GM18505 (cell line): ENCODE data around the gene LRP3.
"Not testable (repeated sequence)": the region's sequence is repeated elsewhere in the genome, so short reads cannot be mapped to it uniquely, and the experiment has no call there.

Experiments
- ATAC-seq: cut with Tn5 transposase; IDR thresholded peaks from one replicate; pipeline ENCODE4 v1.9.1; 2021; ENCODE audit not compliant: unreplicated experiment
- POLR2A ChIP-seq: IDR thresholded peaks from 4 replicates; pipeline ENCODE4 v1.6.1; 2011; ENCODE audit warnings: borderline replicate concordance; ENCODE audit not compliant: insufficient read depth, insufficient read length; ENCODE audit errors: extremely low read depth

The LRP3 gene, protein sequence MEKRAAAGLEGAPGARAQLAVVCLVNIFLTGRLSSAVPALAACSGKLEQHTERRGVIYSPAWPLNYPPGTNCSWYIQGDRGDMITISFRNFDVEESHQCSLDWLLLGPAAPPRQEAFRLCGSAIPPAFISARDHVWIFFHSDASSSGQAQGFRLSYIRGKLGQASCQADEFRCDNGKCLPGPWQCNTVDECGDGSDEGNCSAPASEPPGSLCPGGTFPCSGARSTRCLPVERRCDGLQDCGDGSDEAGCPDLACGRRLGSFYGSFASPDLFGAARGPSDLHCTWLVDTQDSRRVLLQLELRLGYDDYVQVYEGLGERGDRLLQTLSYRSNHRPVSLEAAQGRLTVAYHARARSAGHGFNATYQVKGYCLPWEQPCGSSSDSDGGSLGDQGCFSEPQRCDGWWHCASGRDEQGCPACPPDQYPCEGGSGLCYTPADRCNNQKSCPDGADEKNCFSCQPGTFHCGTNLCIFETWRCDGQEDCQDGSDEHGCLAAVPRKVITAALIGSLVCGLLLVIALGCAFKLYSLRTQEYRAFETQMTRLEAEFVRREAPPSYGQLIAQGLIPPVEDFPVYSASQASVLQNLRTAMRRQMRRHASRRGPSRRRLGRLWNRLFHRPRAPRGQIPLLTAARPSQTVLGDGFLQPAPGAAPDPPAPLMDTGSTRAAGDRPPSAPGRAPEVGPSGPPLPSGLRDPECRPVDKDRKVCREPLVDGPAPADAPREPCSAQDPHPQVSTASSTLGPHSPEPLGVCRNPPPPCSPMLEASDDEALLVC

DNA sequence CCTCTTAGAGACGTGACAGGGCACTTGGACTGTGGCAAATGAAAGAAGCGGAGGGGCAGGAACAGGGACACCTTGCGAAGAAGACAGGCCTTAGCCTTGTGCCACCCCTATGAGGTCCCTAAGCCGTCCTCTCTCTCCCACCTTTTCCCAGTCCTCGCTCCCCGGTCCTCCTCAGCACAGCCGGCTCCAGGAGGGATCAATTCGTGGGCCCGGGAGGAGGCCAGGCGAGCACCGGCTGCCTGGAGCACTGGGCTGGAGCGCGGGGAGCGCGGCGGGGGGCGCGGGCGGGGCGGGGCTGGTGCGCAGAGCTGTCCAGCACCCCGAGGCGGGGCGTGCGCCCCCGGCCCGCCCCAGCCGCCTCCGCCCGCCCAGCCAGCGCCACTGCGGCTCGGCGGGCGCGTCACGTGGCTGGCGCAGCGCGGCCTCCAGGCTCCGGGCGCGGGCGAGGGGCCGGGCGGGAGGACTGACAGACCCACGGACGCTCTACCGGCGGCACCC, at the start of gene LRP3:
Gene LRP3 (plus strand): TSS at position 466 of the 498 bp plus-strand sequence. CDS start 456 bp downstream, outside the sequence.
- TF ChIP-seq POLR2A = no peak
- no peak for ATAC-seq

DNA sequence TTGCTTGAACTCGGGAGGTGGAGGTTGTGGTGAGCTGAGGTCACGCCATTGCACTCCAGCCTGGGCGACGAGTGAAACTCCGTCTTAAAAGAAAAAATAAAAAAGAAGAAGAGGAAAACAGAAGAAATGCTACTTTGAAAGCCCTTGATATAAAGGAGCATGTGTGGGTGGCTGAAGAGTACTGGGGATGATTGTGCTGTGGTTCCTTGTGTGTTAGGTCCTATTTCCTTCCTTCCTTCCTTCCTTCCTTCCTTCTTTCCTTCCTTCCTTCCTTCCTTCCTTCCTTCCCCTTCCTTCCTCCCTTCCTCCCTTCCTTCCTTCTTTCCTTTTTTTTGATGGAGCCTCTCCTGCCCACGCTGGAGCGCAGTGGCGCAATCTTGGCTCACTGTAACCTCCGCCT, 47.9 kb upstream of the LRP3 start:
- ATAC-seq = no peak
- TF ChIP-seq POLR2A = no peak

DNA sequence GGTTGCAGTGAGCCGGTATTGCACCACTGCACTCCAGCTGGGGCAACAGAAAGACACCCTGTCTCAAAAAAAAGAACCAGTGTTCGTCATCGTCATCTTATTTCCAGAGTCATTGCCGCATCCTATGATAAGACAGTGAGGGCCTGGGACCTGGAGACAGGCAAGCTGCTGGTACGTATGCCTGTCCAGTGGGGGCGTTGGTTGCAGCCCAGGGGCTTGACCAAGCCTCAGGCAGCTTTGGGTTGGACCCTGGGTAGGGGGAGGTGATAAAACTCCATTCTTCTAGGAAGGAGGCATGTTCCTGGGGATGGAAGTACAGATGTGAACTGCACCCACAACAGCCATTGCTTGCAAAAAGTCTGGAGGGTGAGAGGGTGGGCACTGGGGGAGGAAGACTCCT, 46.6 kb upstream of the LRP3 start:
- ATAC-seq = no peak
- TF ChIP-seq POLR2A = no peak

DNA sequence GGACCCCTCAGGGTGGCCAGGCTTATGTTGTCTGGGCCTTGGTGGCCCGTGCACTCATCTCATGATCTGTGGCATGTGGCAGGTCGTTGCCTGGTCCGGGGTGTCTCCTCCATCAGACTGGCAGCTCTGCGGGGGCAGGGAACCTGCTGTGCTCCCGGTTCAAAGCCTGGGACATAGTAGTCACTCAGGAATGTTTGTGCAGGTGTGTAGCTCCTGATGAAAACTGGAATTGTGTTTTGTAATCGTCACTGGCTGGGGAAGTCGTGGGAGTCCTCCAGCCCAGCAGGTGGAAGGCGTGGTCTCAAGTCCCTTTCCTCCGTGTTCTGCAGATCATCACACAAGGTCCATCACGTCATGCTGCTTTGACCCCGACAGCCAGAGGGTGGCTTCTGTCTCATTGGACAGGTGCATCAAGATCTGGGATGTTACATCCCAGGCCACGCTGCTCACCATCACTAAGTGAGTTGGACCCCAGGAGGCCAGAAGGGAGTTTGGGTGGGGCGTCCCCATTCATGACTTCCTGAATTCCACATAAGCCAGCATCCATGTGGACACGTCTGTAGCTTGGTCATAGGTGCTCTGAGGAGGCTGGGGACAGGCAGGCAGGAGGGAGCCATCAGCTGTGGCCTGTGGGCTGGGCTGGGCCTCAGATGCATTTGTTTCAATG, 43.1 kb upstream of the LRP3 start:
- TF ChIP-seq POLR2A = no peak
- ATAC-seq = no peak

DNA sequence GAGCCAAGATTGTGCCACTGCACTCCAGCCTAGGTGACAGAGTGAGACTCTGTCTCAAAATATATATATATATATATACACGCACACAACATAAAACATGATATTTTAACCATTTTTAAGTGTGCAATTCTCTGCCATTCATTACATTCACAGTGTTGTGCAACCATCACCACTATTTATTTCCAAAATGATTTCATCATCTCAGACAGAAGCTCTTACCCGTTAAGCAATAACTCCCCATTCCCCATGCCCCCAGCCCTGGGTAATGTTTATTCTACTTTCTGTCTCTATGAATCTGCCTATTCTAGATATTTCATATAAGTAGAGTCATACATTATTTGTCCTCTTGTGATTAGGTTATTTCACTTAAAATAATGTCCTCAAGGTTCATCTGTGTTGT, 42.0 kb upstream of the LRP3 start:
- TF ChIP-seq POLR2A = no peak
- ATAC-seq = no peak

DNA sequence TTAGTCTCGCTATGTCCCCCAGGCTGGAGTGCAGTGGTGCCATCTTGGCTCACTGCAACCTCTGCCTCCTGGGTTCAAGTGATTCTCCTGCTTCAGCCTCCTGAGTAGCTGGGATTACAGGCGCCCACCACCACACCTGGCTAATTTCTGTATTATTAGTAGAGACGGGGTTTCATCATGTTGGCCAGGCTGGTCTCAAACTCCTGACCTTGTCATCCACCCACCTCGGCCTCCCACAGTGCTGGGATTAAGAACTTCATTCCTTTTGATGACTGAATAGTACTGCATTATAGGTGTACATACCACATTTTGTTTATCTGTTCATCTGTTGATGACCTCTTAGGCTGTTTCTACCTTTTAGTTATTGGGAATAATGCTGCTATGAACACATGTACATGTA, 41.5 kb upstream of the LRP3 start:
- not testable (repeated sequence) for ATAC-seq

DNA sequence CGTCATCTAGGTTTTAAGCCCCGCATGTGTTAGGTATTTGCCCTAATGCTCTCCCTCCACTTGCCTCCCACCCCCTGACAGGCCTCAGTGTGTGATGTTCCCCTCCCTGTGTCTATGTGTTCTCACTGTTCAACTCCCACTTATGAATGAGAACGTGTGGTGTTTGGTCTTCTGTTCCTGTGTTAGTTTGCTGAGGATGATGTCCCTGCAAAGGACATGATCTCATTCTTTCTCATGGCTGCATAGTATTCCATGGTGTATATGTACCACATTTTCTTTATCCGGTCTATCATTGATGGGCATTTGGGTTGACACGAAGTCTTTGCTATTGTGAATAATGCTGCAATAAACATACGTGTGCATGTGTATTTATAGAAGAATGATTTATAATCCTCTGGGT, 39.8 kb upstream of the LRP3 start:
- ATAC-seq = not testable (repeated sequence)

DNA sequence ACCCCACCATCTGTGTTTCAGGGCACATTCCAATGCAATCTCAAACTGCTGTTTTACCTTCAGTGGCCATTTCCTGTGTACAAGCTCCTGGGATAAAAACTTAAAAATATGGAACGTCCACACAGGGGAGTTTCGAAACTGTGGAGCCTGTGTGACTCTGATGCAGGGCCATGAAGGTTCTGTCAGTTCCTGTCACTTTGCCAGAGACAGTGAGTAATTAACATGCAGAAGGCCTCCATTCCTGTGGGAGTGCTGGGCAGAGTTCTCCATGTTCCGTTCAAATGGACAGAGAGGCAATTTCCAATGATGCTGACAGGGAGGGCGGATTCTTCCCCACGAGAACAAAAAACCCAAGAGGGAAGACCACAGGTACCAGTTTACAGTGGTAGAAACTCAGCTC, 37.8 kb upstream of the LRP3 start:
- ATAC-seq = no peak

DNA sequence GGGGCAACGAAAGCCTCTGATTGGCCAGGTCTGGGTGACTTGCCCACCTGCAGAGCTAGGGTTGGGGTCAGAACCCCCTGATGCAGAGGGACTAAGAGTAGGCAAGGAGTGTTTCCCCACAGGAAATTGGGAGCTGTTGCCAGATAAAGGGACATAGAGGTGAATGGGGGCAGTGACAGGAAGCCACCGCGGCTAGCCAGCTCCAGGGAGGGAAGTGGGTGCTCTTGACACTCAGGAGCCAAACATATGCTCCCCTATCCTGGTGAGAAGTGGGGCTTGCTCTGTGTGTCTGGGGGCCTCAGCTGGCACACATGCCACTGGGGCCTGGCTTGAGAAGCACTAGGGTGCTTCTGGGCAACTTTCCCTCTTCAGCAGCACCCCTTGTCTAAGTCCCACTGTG, 36.2 kb upstream of the LRP3 start:
- no peak for TF ChIP-seq POLR2A
- no peak for ATAC-seq

More for the DNA sequence above, 37.8 kb upstream of the LRP3 start:
- TF ChIP-seq POLR2A = no peak

DNA sequence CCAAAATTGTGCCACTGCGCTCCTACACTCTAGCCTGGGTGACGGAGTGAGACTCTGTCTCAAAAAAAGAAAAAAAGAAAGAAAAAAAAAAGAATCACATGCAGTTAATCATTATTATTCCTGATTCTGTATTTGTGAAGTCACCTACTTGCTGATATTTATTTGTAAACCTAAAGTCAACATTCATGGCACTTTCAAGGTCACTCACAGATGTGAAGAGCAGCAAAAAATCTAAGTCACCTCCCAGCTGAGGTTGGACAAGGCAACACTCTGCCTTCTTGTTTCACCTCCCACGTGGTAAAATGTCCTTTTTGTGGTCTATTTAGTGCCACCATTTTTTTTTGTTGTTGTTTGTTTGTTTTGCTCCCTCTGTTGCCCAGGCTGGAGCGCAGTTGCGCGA, 35.8 kb upstream of the LRP3 start:
- ATAC-seq = no peak
- TF ChIP-seq POLR2A = no peak

DNA sequence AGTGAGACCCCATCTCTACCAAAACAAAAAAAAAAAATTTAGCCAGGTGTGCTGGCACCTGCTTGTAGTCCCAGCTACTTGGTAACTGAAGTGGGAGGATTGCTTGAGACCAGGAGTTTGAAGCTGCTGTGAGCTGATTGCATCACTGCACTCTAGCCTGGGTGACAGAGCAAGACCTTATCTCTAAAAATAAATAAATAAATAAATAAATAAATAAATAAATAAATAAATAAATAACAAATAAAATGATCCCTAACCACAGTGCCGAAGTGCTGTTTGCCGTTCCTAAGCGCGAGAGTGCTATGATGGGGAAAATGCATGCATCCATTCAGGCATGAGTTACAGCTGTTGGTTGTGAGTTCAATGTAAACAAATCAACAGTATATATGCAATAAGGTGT, 35.0 kb upstream of the LRP3 start:
- no peak for TF ChIP-seq POLR2A
- ATAC-seq = no peak

DNA sequence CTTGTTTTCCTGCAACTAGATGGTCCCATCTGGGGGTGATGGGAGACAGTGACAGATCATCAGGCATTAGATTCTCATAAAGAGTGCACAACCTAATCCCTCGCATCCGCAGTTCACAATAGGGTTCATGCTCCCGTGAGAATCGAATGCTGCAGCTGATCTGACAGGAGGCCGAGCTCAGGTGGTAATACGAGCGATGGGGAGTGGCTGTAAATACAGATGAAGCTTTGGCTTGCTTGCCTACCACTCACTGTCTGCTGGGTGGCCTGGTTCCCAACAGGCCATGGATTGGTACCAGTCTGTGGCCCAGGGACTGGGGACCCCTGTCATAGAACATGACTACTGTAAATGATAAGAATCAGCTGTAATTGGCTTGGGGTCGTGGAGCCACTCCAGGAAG, 34.2 kb upstream of the LRP3 start:
- TF ChIP-seq POLR2A = no peak
- no peak for ATAC-seq

DNA sequence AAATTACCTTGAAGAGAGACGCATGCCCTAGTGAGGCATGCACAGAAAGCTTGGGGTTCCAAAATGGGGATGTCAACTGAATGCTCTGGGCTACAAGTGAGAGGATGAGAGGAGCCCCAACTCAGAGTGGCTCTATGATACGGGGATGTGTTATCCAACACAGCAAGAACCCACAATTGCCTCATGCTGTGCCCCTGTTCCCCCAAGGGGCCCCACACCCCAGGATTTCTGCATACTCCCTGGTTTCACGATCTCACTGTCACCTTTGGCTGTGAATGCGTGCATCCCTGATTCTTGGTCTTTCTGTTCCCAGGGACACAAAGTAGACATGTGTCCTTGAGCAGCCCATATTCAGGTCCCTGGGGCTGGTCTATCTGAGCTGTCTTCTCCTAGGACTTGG, 32.9 kb upstream of the LRP3 start:
- no peak for ATAC-seq
- TF ChIP-seq POLR2A = no peak

DNA sequence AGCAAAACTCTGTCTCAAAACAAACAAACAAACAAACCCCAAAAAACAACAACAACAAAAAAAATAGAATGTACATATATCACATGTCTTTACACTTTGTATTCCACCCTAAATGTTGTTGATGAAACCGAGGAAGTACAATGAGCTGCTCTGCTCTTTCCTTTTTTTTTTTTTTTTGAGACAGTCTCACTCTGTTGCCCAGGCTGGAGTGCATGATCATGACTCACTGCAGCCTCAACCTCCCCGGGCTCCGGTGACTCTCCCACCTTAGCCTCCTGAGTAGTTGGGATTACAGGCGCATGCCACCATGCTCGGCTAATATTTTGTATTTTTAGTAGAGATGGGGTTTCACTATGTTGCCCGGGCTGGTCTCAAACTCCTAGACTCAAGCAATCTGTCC, 30.6 kb upstream of the LRP3 start:
- no peak for ATAC-seq
- no peak for TF ChIP-seq POLR2A

DNA sequence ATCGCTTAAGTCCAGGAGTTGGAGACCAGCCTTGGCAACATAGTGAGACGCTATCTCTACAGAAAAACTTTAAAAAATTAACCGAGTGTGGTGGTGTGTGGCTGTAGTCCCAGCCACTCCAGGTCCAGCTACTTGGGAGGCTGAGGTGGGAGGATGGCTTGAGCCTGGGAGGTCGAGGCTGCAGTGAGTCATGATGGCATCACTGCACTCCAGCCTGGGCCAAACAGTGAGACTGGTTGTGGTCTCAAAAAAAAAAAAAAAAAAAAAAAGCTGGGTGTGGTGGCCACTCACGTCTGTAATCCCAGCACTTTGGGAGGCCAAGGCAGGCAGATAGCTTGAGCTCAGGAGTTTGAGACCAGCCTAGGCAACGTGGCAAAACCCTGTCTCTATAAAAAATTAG, 28.1 kb upstream of the LRP3 start:
- not testable (repeated sequence) for ATAC-seq
